B cell (primary cell): Measurements from ENCODE around the gene CECR2.

Source experiments
- CTCF ChIP-seq: fragments of 200-600 bp; IDR thresholded peaks from one replicate; pipeline ENCODE4 v1.8.0; 2022; ENCODE audit warnings: antibody characterized with exemption, mild to moderate bottlenecking
- EZH2 ChIP-seq: IDR thresholded peaks from 2 replicates; pipeline ENCODE4 v1.6.1; 2012; ENCODE audit warnings: borderline replicate concordance, low read depth, mild to moderate bottlenecking, moderate library complexity, low read length; ENCODE audit not compliant: insufficient read depth, poor library complexity, severe bottlenecking

GRCh38 chr22:17400305-17400704 is 31.0 kb downstream of the CECR2 start:
- TF ChIP-seq EZH2 (no peak), CTCF (no peak)
